Colon (tissue), 2 donors: ENCODE results near the gene IFNGR2.
"Not testable (repeated sequence)": the region's sequence is repeated elsewhere in the genome, so short reads cannot be mapped to it uniquely, and the experiment has no call there.

ENCODE experiments used
- FAIRE-seq: peaks from 2 replicates; lab custom pipeline; 2012; peaks lifted over from hg19 to GRCh38; lab: Jason Lieb, UNC
- donor health status: control.
- donor health status: control.

Gene IFNGR2

GRCh38 chr21:33441489-33442477 is 38.6 kb downstream of the IFNGR2 start:
- FAIRE-seq, result no peak

GRCh38 chr21:33443194-33443593 is 40.0 kb downstream of the IFNGR2 start:
- FAIRE-seq, result no peak

DNA sequence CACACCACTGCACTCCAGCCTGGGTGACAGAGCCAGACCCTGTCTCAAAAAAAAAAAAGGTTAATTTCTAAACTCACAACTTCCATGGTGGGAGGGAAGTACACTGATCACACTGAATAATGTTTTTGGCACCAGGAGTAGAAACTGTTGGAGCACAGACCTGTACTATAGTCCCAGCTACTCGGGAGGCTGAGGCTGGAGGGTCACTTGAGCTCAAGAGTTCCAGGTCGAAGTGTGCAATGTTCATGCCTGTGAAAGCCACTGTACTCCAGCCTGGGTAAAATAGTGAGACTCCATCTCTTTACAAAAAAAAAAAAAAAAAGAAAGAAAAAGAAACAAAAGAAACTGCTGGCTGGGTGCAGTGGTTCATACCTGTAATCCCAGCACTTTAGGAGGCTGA is 41.3 kb downstream of the IFNGR2 start:
- no peak for FAIRE-seq

DNA sequence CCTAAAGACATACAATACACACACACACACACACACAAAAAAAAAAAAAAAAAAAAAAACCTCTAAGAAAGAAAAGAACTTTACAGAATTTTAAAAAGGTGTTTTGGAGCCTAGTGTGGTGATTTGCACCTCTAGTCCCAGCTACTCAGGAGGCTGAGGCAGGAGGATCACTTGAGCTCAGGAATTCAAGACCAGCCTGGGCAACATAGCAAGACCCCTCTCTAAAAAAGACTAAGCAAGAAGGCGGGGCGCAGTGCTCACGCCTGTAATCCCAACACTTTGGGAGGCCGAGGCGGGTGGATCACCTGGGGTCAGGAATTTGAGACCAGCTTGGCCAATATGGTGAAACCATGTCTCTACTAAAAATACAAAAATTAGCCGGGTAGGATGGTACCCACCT is 43.4 kb downstream of the IFNGR2 start:
- FAIRE-seq, result not testable (repeated sequence)

DNA sequence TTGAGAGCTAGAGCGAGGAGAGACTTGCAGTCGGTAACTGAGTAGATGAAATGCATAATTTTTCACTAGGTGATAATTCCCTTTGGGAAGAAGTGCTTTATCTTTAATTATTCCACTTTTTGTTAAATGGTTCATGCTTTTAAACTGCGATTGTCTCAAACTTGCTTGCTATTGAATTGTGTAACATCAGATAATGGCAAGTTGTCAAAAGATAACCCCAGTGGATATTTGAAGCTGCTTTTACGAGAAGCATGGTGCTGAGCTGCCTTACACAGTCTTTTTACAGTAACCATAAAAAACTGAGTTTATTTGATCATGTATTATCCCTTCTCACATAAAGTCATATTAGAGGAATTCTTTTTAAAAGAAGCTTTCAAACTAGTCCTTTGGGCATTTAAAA is 46.4 kb downstream of the IFNGR2 start:
- FAIRE-seq, result no peak

DNA sequence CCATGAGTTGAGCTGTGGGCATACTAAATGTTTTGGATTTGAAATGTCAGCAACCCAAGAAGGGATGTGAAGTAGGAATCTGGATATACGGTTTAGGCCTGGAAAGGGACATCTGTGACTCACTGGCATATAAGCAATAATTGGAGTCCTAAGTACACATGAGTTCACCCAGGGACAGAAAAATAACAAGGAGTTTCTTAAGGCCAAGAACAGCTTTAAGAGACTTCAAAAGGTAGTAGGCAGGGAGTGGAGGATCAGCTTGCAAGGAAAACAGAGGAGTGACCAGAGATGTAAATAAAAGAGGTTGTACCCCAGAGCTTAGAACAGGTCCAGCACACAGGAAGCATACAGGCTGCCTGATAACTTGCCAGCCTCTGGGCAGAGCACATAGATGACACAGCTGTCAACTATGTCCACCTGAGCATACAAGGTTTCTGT is 48.4 kb downstream of the IFNGR2 start:
- no peak for FAIRE-seq

DNA sequence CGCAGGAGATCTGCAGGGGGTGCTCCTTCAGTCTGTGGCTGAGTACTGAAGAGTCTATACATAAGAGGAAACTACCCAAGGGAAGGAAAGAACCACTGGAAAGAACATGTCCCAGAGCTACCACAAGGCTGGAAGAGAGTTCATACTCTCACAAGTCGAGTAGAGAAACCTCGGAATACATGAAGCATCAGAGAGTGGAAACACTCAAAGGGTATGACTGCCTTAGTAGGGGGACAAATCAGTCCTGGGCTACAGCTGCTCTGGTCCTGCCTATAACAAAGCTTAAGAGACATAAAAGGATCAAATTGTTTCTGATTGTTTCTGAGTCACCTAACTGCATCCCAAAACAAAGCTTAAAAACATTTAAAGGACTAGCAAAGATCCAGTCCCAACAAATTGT is 49.1 kb downstream of the IFNGR2 start:
- no peak for FAIRE-seq

GRCh38 chr21:33455686-33456446 is 52.7 kb downstream of the IFNGR2 start:
- no peak for FAIRE-seq

- FAIRE-seq, result no peak
Observed at GRCh38 chr21:33458861-33459260, 55.6 kb downstream of the IFNGR2 start.

DNA sequence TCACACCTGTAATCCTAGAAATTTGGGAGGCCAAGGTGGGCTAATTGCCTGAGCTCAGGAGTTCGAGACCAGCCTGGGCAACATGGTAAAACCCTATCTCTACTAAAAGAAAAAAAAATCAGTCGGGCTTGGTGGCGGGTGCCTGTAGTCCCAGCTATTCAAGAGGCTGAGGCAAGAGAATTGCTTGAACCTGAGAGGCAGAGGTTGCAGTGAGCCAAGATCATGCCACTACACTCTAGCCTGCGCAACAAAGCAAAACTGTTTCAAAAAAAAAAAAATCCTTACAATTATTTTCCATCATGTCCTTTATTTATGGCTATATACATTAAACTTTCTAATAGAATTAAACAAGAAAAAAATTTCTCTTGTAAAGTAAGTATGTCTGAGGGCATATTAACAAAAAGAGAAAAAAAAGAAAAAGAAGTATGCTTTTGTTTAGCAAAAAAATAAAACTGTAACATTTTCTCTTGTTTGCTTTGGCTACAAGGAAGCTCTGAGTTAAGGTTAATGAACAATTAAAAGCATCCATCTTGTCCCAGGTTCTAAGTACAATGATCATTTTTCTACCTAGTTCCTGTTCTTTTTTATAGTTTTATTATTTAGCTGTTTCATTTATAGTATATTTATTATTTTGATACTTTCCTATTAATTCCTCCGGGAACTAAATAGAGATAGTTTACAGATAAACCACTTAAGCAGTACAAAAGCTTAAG is 58.5 kb downstream of the IFNGR2 start:
- peak; percentile 36 for FAIRE-seq

DNA sequence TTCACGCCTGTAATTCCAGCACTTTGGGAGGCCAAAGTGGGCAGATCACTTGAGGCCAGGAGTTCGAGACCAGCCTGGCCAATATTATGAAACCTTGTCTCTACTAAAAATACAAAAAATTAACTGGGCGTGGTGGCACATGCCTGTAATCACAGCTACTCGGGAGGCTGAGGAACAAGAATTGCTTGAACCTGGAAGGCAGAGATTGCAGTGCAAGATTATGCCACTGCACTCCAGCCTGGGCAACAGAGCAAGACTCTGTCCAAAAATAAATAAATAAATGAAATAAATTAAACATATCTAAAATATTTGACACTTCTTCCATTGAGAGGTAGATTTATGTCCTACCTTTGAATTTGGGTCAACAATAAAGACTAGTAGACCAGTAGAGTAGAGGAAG is 66.0 kb downstream of the IFNGR2 start:
- not testable (repeated sequence) for FAIRE-seq

- no peak for FAIRE-seq
Observed at GRCh38 chr21:33470701-33471100, 67.5 kb downstream of the IFNGR2 start.

GRCh38 chr21:33473344-33473743 is 70.1 kb downstream of the IFNGR2 start:
- no peak for FAIRE-seq

DNA sequence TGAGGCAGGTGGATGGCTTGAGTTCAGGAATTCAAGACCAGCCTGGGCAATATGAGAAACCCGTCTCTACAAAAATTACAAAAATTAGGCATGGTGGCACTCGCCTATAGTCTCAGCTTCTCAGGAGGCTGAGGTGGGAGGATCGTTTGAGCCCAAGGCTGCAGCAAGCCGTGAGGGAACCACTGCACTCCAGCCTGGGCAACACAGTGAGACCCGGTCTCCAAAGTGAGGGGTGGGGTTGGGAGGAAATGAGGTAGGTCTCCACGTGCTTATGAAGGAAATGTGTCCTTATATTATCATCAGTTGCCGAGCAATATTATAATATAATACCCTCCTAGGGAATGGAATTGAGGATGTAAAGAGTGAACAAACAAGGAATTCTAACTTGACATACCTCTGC is 73.9 kb downstream of the IFNGR2 start:
- no peak for FAIRE-seq

DNA sequence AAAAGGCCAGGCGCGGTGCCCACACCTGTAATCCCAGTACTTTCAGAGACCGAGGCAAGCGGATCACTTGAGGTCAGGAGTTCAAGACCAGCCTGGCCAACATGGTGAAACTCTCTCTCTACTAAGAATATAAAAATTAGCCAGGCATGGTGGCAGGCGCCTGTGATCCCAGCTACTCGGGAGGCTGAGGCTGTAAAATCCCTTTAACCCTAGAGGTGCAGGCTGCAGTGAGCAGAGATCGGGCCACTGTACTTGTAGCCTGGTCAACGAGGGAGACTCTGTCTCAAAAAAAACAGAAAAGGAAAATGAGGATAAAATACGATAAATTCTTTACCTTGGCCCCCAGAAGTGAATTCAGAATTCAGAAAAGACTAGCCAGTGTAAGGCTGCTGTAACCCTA is 75.0 kb downstream of the IFNGR2 start:
- FAIRE-seq, result no peak

GRCh38 chr21:33478935-33479678 is 75.9 kb downstream of the IFNGR2 start:
- FAIRE-seq, result no peak

GRCh38 chr21:33479679-33480480 is 76.7 kb downstream of the IFNGR2 start, which contains the start of gene TMEM50B:
TMEM50B (minus strand) TSS chr21:33479974; CDS start chr21:33468885, 11,089 bp downstream.
- no peak for FAIRE-seq

GRCh38 chr21:33480481-33481103 is 77.4 kb downstream of the IFNGR2 start:
- FAIRE-seq, result no peak

DNA sequence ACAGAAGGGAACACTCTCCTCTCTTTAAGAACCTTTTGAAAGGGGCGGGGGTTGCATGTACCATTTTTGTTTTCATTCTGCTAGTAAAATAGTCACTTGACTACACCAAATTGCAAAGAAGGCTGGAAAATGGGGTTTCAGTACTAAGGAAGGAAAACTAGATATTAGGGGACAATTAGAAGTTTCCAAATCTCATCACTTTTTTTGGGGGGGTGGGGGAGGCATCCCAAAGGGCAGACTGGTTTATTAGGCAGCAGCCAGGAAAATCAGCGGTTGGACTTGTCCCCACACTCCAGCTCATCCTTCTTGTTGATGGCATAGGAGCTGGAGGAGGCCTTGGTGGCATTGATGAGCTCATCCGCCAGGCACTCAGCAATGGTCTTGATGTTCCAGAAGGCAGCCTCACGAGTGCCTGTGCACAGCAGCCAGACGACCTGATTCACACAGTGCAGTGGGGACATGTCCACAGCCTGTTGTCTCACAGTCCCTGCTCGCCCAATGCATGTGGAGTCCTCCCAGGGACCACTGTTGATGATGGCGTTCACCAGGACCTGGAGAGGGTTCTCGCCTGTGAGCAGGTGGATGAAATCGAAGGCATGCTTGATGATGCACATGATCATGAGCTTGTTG is 78.2 kb downstream of the IFNGR2 start:
- no peak for FAIRE-seq
